ENCODE data around the gene C12orf43. TPM values are rescaled to one million over a fixed set of nuclear protein-coding genes. Genes with fewer than 3 reads are reported as not detected.
"Not testable (repeated sequence)": the region's sequence is repeated elsewhere in the genome, so short reads cannot be mapped to it uniquely, and the experiment has no call there.

The C12orf43 gene
- total RNA-seq, 2 experiments from 2014 or later, result 16.4 to 24.6 TPM

GRCh38 chr12:121048442-121048841 lies 32.2 kb upstream of the C12orf43 start:
- H3K4me3 Mint-ChIP-seq, result peak overlapping the region; percentile 63
- H3K9me3 Mint-ChIP-seq (ENCODE audit: low read depth), result no peaks in the 10 kb centered on the region

GRCh38 chr12:121047400-121047799 lies 31.1 kb upstream of the C12orf43 start:
- H3K36me3 Mint-ChIP-seq; ATAC-seq; DNase-seq; H3K27ac Mint-ChIP-seq; H3K9me3 Mint-ChIP-seq (ENCODE audit: low read depth): not testable (repeated sequence)
- H3K4me1 Mint-ChIP-seq, result peaks cover 19% of the 10 kb centered on the region
- H3K4me3 Mint-ChIP-seq, result peak overlapping the region; percentile 63
- peaks cover 29% of the 10 kb centered on the region for H3K27me3 Mint-ChIP-seq
- CTCF ChIA-PET, result interaction anchor here (3.0 kb wide), 1 partner anchor 12 kb away, joined by 16 read pairs; no protein-coding TSS in a partner anchor

More at GRCh38 chr12:121048442-121048841, 32.2 kb upstream of the C12orf43 start:
- peaks cover 19% of the 10 kb centered on the region for H3K4me1 Mint-ChIP-seq
- peak overlapping the region; percentile 76 for H3K27ac Mint-ChIP-seq
- DNase-seq (no peak), ATAC-seq (no peak)
- H3K36me3 Mint-ChIP-seq, result peaks cover 2% of the 10 kb centered on the region
- H3K27me3 Mint-ChIP-seq, result peaks cover 22% of the 10 kb centered on the region
- CTCF ChIA-PET, result interaction anchor here (0.9 to 3.0 kb wide), 5 partner anchors 9 to 15 kb away, joined by 3 to 16 read pairs (median 4); no protein-coding TSS in a partner anchor

GRCh38 chr12:121043067-121043466 lies 26.8 kb upstream of the C12orf43 start:
- Mint-ChIP-seq H3K4me3 (no peak overlapping the region), H3K9me3 (ENCODE audit: low read depth) (no peaks in the 10 kb centered on the region), H3K27ac (no peak overlapping the region), H3K27me3 (peaks cover 17% of the 10 kb centered on the region), H3K4me1 (peaks cover 24% of the 10 kb centered on the region), H3K36me3 (peaks cover 14% of the 10 kb centered on the region)
- CTCF ChIA-PET, result interaction anchor here (0.6 kb wide), 1 partner anchor 21 kb away, joined by 3 read pairs; no protein-coding TSS in a partner anchor
- DNase-seq (no peak), ATAC-seq (no peak)

DNA sequence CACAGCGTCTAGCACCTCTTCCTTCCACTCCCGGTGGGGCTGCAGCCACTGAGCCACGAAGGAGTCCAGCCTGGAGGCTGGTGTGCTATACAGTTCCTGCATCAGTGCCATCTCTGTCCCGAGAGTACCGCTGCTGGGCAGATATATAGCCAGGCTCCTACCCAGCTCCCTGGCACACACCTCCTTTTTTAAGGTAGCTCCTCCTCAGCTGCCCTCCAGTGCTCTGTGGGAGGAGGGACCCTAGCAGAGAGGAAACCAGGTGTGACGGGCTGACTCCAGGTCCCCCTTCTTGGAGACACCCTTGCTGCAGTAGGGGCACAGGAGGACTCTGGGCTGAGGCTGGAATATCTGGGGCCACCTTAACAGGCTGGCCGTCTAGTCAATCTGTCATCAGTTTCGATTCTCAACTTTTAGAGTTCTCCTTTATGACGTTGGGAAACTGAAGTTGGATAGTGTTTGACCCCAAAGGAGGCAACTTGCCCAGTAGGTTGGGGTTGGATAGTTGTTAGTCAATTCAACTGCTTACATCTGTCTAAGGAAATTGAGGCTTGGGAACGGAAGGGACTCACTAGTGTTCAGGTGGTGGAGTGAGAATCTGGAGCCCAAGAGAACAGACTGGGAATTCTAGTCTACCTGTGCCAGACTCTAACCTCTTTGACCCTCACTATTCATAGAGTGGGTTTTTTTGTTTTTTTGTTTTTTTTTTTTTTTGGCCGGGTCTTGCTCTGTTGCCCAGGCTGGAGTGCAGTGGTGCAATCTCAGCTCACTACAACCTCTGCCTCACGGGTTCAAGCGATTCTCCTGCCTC lies 22.8 kb upstream of the C12orf43 start, which contains the start of gene OASL:
OASL (minus strand) TSS at position 386 of the 808 bp plus-strand sequence; CDS start at position 111, 275 bp downstream.
- ATAC-seq (peak; percentile 80), DNase-seq (peak; percentile 87)
- Mint-ChIP-seq H3K36me3 (peaks cover 51% of the 10 kb centered on the region), H3K4me1 (peaks cover 39% of the 10 kb centered on the region), H3K27me3 (peaks cover 12% of the 10 kb centered on the region), H3K4me3 (peak within 1 kb of the TSS; percentile 93), H3K27ac (peak within 1 kb of the TSS; percentile 97), H3K9me3 (ENCODE audit: low read depth) (peaks cover 1% of the 10 kb centered on the region)
- CTCF ChIA-PET, result interaction anchor here (0.7 to 7.8 kb wide), 3 partner anchors 9 to 185 kb away, joined by 3 to 73 read pairs (median 4); no protein-coding TSS in a partner anchor

DNA sequence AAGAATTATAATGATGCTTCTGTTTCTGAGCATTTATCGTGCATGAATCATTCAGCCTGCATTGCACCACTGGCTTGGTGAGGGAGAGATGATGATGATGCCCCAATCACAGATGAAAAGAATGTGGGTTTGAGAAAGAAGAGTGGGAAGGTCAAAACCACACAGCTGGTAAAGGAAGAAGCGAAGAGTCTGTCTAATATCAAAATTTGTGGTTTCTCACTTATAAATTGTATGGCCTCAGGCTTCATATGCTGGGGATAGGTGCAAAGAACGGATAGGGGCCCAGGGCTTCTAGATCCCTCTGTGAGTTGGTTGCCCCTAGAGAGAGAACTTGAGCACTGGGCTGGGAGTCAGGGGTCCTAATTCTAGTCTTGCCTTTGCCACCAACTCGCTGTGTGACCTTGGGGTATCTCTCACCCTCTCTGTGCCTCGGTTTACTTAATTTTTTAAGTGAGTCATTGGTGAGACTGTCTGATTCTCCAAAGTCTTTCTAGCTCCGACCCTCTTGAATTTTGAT lies 20.6 kb upstream of the C12orf43 start:
- ATAC-seq, result peak; percentile 5
- H3K4me3 Mint-ChIP-seq, result peak overlapping the region; percentile 93
- H3K36me3 Mint-ChIP-seq, result peaks cover 68% of the 10 kb centered on the region
- DNase-seq, result peak; percentile 62
- peak overlapping the region; percentile 97 for H3K27ac Mint-ChIP-seq
- CTCF ChIA-PET, result interaction anchor here (1.2 to 7.8 kb wide), 4 partner anchors 21 to 92 kb away, joined by 3 to 73 read pairs (median 4); partner anchors contain the start of gene C12orf43
- H3K9me3 Mint-ChIP-seq (ENCODE audit: low read depth), result peaks cover 1% of the 10 kb centered on the region
- no peaks in the 10 kb centered on the region for H3K27me3 Mint-ChIP-seq
- H3K4me1 Mint-ChIP-seq, result peaks cover 59% of the 10 kb centered on the region

DNA sequence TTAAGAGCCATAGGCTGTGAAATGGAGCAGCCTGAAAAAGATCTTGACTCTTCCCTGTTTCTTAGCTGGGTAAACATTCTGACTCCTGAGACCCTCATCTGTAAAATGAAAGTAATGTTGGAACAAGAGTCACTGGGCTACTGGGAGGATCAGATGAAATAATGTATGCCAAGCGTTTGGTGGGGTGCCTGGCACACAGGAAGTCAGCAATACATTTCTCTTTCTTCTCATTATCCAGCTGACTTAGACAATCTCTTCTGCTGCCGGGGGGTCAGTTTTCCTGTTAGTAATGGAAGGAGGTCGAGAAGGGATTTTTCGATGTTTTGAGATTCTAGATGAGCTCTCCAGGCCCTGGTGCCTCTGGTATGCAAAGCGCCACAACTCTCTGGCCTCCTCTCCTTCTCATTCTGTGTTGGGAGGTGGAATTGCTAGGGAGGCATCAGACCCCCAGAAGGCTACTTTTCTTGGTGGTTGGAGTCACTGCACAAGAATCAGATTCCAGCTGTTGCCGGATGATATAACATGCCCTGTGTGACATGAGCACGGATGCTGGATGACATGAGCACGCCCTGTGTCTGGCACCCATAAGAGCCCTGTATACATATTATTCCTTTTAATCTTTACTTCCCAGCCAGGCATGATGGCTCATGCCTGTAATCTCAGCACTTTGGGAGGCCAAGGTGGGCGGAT lies 18.5 kb upstream of the C12orf43 start:
- Mint-ChIP-seq H3K27me3 (no peaks in the 10 kb centered on the region), H3K4me3 (peak overlapping the region; percentile 93), H3K4me1 (peaks cover 59% of the 10 kb centered on the region), H3K36me3 (peaks cover 84% of the 10 kb centered on the region), H3K9me3 (ENCODE audit: low read depth) (peaks cover 1% of the 10 kb centered on the region), H3K27ac (peak overlapping the region; percentile 86)
- no peak for DNase-seq
- CTCF ChIA-PET, result interaction anchor here (0.5 to 7.8 kb wide), 4 partner anchors 13 to 1032 kb away, joined by 3 to 73 read pairs (median 4); no protein-coding TSS in a partner anchor
- ATAC-seq, result no peak

- CTCF ChIA-PET, result interaction anchor here (0.8 to 7.8 kb wide), 4 partner anchors 12 to 385 kb away, joined by 3 to 73 read pairs (median 3); no protein-coding TSS in a partner anchor
- Mint-ChIP-seq H3K4me1 (peaks cover 57% of the 10 kb centered on the region), H3K27ac (peak overlapping the region; percentile 86), H3K27me3 (no peaks in the 10 kb centered on the region), H3K36me3 (peaks cover 84% of the 10 kb centered on the region), H3K4me3 (peak overlapping the region; percentile 93), H3K9me3 (ENCODE audit: low read depth) (peaks cover 1% of the 10 kb centered on the region)
- ATAC-seq (peak; percentile 66), DNase-seq (peak; percentile 80)
Measured at GRCh38 chr12:121033625-121034349, 17.5 kb upstream of the C12orf43 start.

DNA sequence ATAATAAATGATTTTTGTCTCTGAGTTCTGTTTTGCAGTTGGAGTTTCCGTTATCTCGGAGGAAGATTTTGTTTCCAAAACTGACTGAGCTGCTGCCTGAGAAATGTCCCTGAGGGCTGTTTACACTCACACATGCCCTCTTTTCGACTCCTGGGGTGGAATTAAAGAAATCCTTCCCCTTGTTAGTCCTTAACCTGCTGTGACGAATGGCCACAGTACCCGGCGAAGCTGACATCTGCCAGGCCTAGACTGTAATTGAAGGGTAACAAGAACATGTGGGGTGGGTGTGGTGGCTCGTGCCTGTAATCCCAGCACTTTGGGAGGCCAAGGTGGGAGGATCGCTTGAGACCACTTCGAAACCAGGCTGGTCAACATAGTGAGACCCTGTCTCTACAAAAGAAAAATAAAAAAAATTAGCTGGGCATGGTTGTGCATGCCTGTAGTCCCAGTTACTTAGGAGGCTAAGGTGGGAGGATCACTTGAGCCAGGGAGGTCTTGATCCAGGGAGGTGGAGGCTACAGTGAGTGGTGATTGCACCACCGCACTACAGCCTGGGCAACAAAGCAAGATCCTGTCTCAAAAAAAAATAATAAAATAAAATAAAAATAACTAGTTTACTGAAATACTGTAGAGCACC lies 14.4 kb upstream of the C12orf43 start:
- Mint-ChIP-seq H3K27me3 (no peaks in the 10 kb centered on the region), H3K9me3 (ENCODE audit: low read depth) (no peaks in the 10 kb centered on the region), H3K36me3 (peaks cover 85% of the 10 kb centered on the region), H3K4me1 (peaks cover 54% of the 10 kb centered on the region), H3K4me3 (no peak overlapping the region), H3K27ac (no peak overlapping the region)
- ATAC-seq (no peak), DNase-seq (no peak)
- CTCF ChIA-PET, result interaction anchor here (1.7 kb wide), 1 partner anchor 30 kb away, joined by 5 read pairs; no protein-coding TSS in a partner anchor

DNA sequence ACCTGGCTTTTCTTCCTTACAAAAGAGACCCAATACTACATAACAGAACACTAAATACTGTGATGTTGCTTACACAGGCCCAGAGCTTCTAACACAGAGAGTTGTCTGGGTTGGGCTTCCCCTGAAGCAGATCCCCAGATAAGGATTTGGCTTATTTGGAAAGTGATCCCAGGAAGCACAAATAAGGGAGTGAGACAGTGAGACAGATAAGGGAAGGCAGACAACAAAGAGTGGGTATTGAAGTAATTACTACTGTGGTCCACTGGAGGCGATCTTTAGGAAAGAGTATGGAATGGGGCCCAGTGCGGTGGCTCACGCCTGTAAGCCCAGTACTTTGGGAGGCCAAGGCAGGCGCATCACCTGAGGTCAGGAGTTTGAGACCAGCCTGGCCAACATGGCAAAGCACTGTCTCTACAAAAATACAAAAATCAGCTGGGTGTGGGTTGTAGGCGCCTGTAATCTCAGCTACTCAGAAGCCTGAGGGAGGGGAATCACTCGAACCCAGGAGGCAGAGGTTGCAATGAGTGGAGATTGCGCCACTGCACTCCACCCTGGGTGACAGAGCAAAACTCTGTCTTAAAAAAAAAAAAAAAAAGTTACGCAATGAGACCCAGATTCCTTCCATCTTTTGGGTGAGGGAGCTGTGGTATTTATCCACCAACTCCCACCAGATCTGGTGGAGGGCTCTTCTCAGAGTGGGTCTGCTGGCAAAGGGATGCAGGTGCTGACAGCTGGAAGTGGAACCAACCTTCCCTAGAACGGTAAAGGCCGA lies 10.2 kb upstream of the C12orf43 start:
- H3K27ac Mint-ChIP-seq, result peak overlapping the region; percentile 43
- peaks cover 19% of the 10 kb centered on the region for H3K4me1 Mint-ChIP-seq
- H3K27me3 Mint-ChIP-seq, result no peaks in the 10 kb centered on the region
- H3K36me3 Mint-ChIP-seq, result peaks cover 71% of the 10 kb centered on the region
- H3K9me3 Mint-ChIP-seq (ENCODE audit: low read depth), result no peaks in the 10 kb centered on the region
- CTCF ChIA-PET, result interaction anchor here (1.2 to 1.4 kb wide), 2 partner anchors 9 to 21 kb away, joined by 3 to 4 read pairs; no protein-coding TSS in a partner anchor
- ATAC-seq (no peak), DNase-seq (no peak)
- H3K4me3 Mint-ChIP-seq, result no peak overlapping the region

GRCh38 chr12:121025442-121026226 lies 9.3 kb upstream of the C12orf43 start:
- CTCF ChIA-PET, result interaction anchor here (0.6 to 1.4 kb wide), 2 partner anchors 8 to 528 kb away, joined by 3 read pairs; no protein-coding TSS in a partner anchor

DNA sequence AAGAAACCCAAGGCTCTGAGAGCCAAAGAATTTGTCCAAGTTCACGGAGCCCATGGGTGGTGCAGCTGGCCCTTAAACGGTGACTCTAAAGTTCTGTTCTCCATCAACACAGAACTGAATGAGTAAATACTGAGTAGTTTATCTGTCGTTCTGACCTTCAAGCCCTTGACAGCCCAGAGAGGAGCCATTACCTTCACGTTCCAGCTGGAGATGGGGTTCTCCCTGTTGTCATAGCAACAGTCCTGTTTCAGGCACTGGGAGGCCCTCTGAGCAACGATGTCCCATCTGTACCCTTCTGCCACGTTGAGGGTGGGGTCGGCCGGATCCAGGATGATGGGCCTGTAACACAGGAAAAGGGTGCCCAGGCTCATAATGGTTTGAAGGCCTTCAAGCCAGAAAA lies 7.5 kb upstream of the C12orf43 start:
- Mint-ChIP-seq H3K4me3 (no peak overlapping the region), H3K4me1 (peaks cover 14% of the 10 kb centered on the region), H3K9me3 (ENCODE audit: low read depth) (no peaks in the 10 kb centered on the region), H3K36me3 (peaks cover 77% of the 10 kb centered on the region), H3K27ac (no peak overlapping the region), H3K27me3 (no peaks in the 10 kb centered on the region)
- ATAC-seq (no peak), DNase-seq (no peak)
- CTCF ChIA-PET, result no interaction called here

More at GRCh38 chr12:121025442-121026226, 9.3 kb upstream of the C12orf43 start:
- ATAC-seq (no peak), DNase-seq (no peak)
- Mint-ChIP-seq H3K27me3 (no peaks in the 10 kb centered on the region), H3K36me3 (peaks cover 69% of the 10 kb centered on the region), H3K4me3 (no peak overlapping the region), H3K4me1 (peaks cover 15% of the 10 kb centered on the region), H3K9me3 (ENCODE audit: low read depth) (no peaks in the 10 kb centered on the region), H3K27ac (peak overlapping the region; percentile 31)

Data from activated CD8-positive, alpha-beta memory T cell treated with anti-CD3 and anti-CD28 coated beads, Interleukin-2, amount 10 ng/mL, durations not matched to agents 7 days and 5 days (primary cell).